ENCODE results near the gene TAF8. TPM values are rescaled to one million over a fixed set of nuclear protein-coding genes. Genes with fewer than 3 reads are reported as not detected.

The TAF8 gene
- polyA plus RNA-seq, 1 experiment = 13.9 TPM

GRCh38 chr6:42095776-42096541 lies 45.6 kb downstream of the TAF8 start:
- Histone ChIP-seq H3K36me3 (ENCODE audit: control insufficient read depth, insufficient read depth, low read length) (no peaks in the 10 kb centered on the region), H3K27me3 (ENCODE audit: control insufficient read depth, insufficient read depth, low read length) (no peaks in the 10 kb centered on the region; the same call in 1 of the 2 replicates), H3K4me3 (ENCODE audit: low read depth, low read length) (no peak overlapping the region)
- 0 out of 2 replicates have a peak, but pooled peaks have one; percentile 5 for TF ChIP-seq CTCF (IDR thresholded peaks at IDR 0.05; ENCODE audit: insufficient read depth, low read depth, low read length)
- no peak for DNase-seq (ENCODE audit: low read depth)
- ChIA-PET CTCF (interaction anchor here (0.6 to 2.0 kb wide), 8 partner anchors 9 to 119 kb away, joined by 3 to 6 read pairs (median 4); no protein-coding TSS in a partner anchor), POLR2A (no interaction called here)

GRCh38 chr6:42099340-42100028 lies 49.2 kb downstream of the TAF8 start:
- TF ChIP-seq CTCF (IDR thresholded peaks at IDR 0.05; ENCODE audit: insufficient read depth, low read depth, low read length) = no peak
- no peak for DNase-seq (ENCODE audit: low read depth)
- H3K4me3 ChIP-seq (ENCODE audit: low read depth, low read length) = no peak overlapping the region
- H3K27me3 ChIP-seq (ENCODE audit: control insufficient read depth, insufficient read depth, low read length) = no peaks in the 10 kb centered on the region; the same call in 1 of the 2 replicates
- CTCF ChIA-PET = interaction anchor here (0.5 to 2.0 kb wide), 3 partner anchors 13 to 386 kb away, joined by 3 to 7 read pairs (median 4); no protein-coding TSS in a partner anchor
- H3K36me3 ChIP-seq (ENCODE audit: control insufficient read depth, insufficient read depth, low read length) = no peaks in the 10 kb centered on the region
- POLR2A ChIA-PET = no interaction called here

GRCh38 chr6:42100029-42100901 lies 49.9 kb downstream of the TAF8 start:
- POLR2A ChIA-PET = interaction anchor here (0.6 kb wide), 1 partner anchor 22 kb away, joined by 3 read pairs; no protein-coding TSS in a partner anchor

GRCh38 chr6:42101186-42101657 lies 50.9 kb downstream of the TAF8 start:
- no peak for TF ChIP-seq CTCF (IDR thresholded peaks at IDR 0.05; ENCODE audit: insufficient read depth, low read depth, low read length)
- ChIA-PET CTCF (interaction anchor here (1.3 to 1.7 kb wide), 4 partner anchors 10 to 113 kb away, joined by 3 to 5 read pairs (median 4); no protein-coding TSS in a partner anchor), POLR2A (interaction anchor here (0.6 kb wide), 1 partner anchor 23 kb away, joined by 3 read pairs; no protein-coding TSS in a partner anchor)
- H3K27me3 ChIP-seq (ENCODE audit: control insufficient read depth, insufficient read depth, low read length) = peaks cover 2% of the 10 kb centered on the region; the same call in 1 of the 2 replicates
- no peaks in the 10 kb centered on the region; the same call in 1 of the 2 replicates for H3K36me3 ChIP-seq (ENCODE audit: control insufficient read depth, insufficient read depth, low read length)
- DNase-seq (ENCODE audit: low read depth) = no peak
- H3K4me3 ChIP-seq (ENCODE audit: low read depth, low read length) = no peak overlapping the region

More at GRCh38 chr6:42100029-42100901, 49.9 kb downstream of the TAF8 start:
- no peak for DNase-seq (ENCODE audit: low read depth)
- Histone ChIP-seq H3K36me3 (ENCODE audit: control insufficient read depth, insufficient read depth, low read length) (no peaks in the 10 kb centered on the region), H3K4me3 (ENCODE audit: low read depth, low read length) (no peak overlapping the region), H3K27me3 (ENCODE audit: control insufficient read depth, insufficient read depth, low read length) (peaks cover 2% of the 10 kb centered on the region; the same call in 1 of the 2 replicates)
- TF ChIP-seq CTCF (IDR thresholded peaks at IDR 0.05; ENCODE audit: insufficient read depth, low read depth, low read length) = no peak
- CTCF ChIA-PET = interaction anchor here (1.3 to 2.0 kb wide), 5 partner anchors 11 to 114 kb away, joined by 3 to 7 read pairs (median 4); no protein-coding TSS in a partner anchor
